HG03135 (cell line): Measurements from ENCODE around the gene BACH2.
A peak's percentile ranks its signal among the peaks of the same experiment; 100 is the strongest.
"Not testable (repeated sequence)": the region's sequence is repeated elsewhere in the genome, so short reads cannot be mapped to it uniquely, and the experiment has no call there.

Experiments used
- ATAC-seq: cut with Tn5 transposase; IDR thresholded peaks from one replicate; pipeline ENCODE4 v1.9.1; 2021; ENCODE audit warnings: mild to moderate bottlenecking, moderate library complexity; ENCODE audit not compliant: unreplicated experiment

Gene BACH2

GRCh38 chr6:90131614-90132423 lies 164.8 kb downstream of the BACH2 start:
- no peak for ATAC-seq

- no peak for ATAC-seq
Measured at GRCh38 chr6:90131125-90131524, 165.5 kb downstream of the BACH2 start.

DNA sequence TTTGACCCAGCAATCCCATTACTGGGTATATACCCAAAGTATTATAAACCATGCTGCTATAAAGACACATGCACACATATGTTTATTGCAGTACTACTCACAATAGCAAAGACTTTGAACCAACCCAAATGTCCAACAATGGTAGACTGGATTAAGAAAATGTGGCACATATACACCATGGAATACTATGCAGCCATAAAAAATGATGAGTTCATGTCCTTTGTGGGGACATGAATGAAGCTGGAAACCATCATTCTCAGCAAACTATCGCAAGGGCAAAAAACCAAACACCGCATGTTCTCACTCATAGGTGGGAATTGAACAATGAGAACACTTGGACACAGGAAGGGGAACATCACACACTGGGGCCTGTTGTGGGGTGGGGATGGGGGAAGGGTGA lies 168.0 kb downstream of the BACH2 start:
- ATAC-seq = not testable (repeated sequence)

- ATAC-seq = no peak
Measured at GRCh38 chr6:90127595-90127994, 169.0 kb downstream of the BACH2 start.

DNA sequence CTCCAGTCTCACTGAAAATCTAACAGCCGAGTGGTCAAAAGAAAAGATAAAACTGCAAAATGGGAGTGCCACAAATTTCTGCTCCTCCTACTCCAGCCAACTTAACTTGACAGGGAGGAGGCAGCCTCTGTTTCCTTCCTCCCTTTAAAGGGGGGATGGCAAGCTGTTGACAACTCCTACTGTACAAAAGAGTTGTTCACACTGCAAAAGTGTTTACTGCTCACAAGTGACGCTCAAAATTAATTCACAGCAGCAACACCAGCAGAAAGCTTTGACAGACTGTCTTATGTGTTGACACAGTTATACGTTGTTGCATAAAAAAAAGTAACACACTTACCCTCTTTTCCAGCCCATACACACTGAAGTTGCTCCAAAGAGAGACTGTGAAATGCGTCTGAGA lies 169.8 kb downstream of the BACH2 start:
- no peak for ATAC-seq

- ATAC-seq = no peak
Measured at GRCh38 chr6:90126181-90126580, 170.5 kb downstream of the BACH2 start.

DNA sequence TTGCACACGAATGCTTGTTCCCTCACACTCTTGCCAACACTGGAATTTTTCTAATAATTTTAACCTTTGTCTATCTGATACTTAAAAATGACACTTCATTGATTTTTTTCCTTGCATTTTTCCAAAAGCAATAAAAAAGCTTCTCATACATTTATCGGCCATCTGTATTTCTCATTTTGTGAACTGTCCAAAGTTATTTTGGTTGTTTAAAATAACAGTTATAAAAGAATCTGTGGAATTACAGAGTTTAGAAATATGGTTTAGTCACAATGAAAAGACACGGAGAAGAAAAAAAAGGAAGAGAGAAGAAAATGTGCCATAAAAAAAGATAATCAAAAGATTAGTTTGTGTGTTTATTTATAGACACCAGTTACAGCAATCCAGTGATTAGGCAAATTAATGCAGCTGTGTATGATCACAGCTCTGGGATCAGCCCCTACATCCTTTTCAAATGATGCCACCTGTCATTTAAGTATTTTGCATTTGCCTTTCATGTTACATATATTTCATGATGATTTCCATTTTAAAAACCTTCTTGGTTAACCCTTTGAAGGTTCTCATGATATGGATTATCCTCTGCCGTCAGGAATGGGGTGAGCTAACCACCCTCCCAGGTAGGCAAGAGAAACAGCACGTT lies 171.7 kb downstream of the BACH2 start:
- no peak for ATAC-seq

- no peak for ATAC-seq
Measured at GRCh38 chr6:90123831-90124230, 172.8 kb downstream of the BACH2 start.

- ATAC-seq = no peak
Measured at GRCh38 chr6:90121982-90122381, 174.7 kb downstream of the BACH2 start.

DNA sequence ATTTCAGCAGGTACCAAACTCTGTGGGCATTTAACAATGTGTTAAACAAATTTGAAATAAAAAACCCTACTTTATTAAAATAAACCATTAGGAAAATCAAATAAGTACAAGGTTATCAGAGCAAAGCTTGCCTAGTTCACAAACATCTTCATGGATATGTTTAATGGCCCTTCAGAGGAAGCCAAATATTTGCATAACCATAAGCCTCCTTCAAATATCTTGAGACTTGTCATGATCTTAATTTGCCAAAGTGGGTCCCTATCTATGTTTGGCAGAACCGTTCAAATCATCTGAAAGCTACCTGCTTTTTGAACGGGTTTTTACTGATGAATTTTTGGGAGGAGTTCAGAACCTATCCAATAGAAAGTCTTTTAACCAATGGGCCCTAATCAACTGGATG lies 176.3 kb downstream of the BACH2 start:
- ATAC-seq = no peak

GRCh38 chr6:90119618-90120017 lies 177.0 kb downstream of the BACH2 start:
- ATAC-seq = no peak

GRCh38 chr6:90118581-90118980 lies 178.1 kb downstream of the BACH2 start:
- no peak for ATAC-seq

DNA sequence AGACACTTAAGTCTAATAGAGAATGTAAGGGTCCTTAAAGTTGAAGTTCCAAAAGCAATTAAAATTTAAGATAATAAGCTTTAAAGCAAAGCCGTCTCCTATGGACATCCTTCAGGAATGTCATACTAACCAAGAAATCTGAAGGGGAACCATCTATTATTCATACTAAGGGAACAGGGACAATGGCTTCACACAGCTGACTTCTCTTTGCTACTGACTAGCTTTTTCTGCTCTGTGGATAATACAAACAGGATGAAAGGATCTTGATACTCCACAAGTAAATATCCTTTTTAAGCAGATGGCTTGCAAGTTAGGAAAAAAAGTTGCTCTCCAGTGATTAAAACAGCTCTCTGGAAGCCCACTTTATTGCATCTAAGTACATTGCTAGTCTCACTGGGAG lies 178.6 kb downstream of the BACH2 start:
- no peak for ATAC-seq

DNA sequence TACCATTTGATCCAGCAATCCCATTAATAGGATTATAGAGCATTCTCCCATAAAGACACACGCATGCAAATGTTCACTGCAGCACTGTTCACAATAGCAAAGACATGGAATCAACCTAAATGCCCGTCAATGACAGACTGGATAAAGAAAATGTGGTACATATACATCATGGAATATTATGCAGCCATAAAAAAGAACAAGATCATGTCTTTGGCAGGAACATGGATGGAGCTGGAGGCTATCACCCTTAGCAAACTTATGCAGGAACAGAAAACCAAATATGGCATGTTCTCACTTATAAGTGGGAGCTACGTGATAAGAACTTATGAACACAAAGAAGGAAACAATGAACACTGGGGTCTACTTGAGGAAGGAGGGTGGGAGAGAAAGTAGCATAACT lies 180.5 kb downstream of the BACH2 start:
- ATAC-seq = not testable (repeated sequence)

DNA sequence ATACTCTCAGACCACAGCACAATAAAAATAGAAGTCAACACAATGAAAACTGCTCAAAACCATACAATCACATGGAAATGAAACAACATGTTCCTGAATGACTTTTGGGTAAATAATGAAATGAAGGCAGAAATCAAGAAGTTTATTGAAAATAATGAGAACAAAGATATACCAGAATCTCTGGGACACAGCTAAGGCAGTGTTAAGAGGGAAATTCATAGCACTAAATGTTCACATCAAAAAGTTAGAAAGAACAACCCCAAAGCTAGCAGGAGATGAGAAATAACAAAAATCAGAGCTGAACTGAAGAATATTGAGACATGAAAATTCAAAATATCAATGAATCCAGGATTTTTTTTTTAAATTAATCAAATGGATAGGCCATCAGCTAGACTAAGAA lies 183.3 kb downstream of the BACH2 start:
- ATAC-seq = no peak

DNA sequence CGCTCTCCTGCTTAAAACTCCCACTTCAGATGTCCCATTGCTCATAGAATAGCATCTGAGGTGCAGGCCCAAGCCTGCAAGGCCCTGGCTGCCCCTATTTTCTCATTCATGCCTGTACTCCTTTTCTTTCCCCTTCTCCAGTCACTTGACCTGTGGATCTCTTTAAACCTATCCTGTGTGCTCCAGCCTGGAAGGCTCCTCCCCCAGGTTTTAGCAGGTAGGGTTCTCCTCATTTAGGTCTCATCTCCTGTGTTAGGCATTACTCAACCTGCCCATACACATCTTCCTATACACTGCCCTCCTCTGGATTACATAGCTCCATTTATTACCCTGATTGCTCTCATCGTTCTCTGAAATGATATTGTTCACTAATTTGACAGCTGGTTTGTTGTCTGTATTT lies 185.3 kb downstream of the BACH2 start:
- no peak for ATAC-seq

GRCh38 chr6:90110971-90111370 lies 185.7 kb downstream of the BACH2 start:
- ATAC-seq = no peak

- ATAC-seq = no peak
Measured at GRCh38 chr6:90109141-90109540, 187.5 kb downstream of the BACH2 start.

- peak; percentile 91 for ATAC-seq
Measured at GRCh38 chr6:90107771-90108282, 188.8 kb downstream of the BACH2 start.

DNA sequence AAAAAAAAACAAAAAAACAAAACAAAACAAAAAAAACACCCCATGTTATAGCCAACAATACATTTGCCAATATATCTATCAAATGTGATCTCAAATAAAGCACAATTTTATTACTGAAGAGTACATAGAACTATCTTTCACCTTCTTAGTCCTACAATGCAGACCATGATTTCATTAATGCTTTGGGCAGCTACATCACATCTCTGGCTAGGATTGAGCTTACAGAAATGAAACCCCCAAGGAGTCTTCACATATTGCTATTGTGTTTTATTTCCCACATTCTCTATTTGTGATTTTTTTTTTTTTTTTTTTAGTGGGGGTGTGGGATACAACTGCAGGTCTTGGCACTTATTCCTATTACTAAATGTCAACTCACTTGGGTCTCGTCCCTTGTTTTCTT lies 189.3 kb downstream of the BACH2 start:
- ATAC-seq = no peak

GRCh38 chr6:90106449-90106848 lies 190.2 kb downstream of the BACH2 start:
- no peak for ATAC-seq

- ATAC-seq = no peak
Measured at GRCh38 chr6:90105506-90106170, 191.0 kb downstream of the BACH2 start.
